GM08714 (cell line): ENCODE data around the gene LRRC8D.

Source experiments
- H3K4me3 ChIP-seq: fragments of 200-500 bp; sonication (Bioruptor generic); 2 replicates; pipeline ENCODE4 v1.5.1; 2014; ENCODE audit warnings: mild to moderate bottlenecking, low read length, inconsistent platforms
- ZNF274 ChIP-seq: IDR thresholded peaks from 2 replicates; pipeline ENCODE4 v1.6.1; 2012; ENCODE audit warnings: mild to moderate bottlenecking, low read depth, low read length

LRRC8D gene

GRCh38 chr1:89942014-89942413, 121.2 kb downstream of the LRRC8D start:
- no peak for TF ChIP-seq ZNF274
- H3K4me3 ChIP-seq = no peak overlapping the region

DNA sequence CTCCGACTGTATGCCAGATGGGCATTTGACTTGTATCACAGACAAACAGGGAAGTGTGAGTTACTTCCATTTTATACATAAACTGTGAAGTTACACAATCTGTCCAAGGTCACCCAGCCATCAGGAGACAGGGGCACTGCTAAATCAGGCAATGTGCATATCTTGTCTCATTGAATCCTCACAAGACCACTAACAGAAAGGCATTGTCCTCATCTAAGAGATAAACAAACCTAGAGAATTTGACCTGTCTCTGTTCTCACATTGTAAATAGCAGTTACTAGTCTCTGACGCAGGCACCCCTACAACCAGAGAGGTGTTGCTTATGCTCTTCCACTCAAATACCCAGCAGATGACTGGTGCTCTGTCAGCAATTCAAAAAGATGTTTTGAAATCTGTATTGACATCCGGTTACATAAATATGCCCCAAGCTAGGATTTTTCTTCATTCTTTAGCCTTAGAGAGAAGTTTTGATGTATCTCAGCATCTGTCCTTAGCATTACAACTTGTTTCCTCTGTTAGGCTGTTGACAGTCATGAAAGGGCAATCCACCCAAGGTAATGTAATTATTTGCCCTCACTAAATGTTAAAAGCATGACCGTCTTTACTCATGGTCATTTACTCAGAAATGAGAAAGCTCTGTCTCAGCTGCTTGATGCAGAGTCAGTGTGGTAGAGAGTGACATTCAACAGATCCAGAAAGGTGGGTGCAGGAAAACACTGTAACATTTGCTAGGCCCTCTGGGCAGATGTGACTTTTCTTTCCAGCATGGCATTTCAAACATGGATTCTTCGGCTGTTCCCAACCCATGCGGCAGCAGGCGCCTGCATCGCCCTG, 122.2 kb downstream of the LRRC8D start:
- no peak for TF ChIP-seq ZNF274
- H3K4me3 ChIP-seq = no peak overlapping the region

DNA sequence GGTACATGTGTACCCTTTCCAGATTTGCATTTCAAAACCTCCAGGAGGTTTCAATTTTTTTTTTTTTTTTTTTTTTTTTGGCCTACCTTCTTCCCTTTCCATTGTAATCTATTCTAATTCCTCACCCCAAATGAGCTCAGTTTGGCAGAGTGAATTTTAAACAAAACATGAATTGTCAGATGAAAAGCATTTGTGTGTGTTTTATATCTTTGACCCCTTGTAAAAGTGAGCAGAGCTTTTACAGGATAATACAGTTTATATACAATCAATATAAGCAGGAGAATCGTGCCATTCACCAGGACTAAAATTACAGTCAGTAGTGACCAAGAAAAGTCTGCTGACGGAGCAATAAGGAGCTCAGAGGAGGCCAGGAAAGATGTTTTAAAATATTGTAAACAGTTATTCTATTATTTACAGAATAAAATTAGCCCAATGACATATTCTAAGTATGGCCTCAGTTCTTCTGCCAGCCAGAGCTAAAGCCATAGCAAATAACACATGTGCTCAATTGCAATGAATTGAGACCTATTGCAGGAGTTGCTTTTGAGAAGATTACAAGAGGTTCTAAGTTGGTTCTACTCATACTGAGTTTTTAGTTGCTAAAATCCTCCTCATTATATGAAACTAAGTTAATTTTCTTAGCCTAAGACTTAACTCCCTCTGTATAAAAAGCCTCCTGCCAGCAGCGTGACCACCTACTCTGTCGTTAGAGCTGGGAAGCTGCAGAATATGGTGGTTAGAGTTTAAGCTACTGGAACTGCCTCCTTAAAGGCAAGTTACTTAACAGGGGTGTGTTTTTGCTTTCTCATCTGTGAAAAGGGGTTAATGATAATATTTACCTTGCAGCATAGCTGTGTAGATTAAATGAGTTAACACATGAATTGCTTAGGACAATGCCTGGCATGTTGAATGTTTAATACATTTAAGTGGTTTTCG, 123.3 kb downstream of the LRRC8D start:
- TF ChIP-seq ZNF274 = no peak
- no peak overlapping the region for H3K4me3 ChIP-seq

- no peak for TF ChIP-seq ZNF274
These were observed 125.1 kb downstream of the LRRC8D start for GRCh38 chr1:89945852-89946476.

DNA sequence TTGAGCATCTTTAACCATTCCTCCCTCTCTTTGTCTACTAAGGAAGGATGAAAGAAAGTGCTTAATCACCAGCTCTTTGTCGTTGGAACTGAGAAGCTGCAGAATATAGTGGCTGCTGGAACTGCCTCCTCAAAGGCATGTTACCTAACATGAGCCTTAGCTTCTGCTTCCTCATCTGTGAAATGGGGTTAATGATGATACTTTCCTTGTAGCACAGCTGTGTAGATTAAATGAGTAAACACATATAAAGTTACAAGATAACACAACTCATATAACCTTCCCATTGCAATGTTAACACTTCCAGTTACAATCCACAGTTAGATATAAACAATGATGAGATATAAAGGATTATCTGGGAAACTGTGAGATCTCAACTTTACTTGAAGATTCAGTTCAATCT, 125.7 kb downstream of the LRRC8D start:
- no peak overlapping the region for H3K4me3 ChIP-seq
- no peak for TF ChIP-seq ZNF274

More at GRCh38 chr1:89945852-89946476, 125.1 kb downstream of the LRRC8D start:
- H3K4me3 ChIP-seq = no peak overlapping the region

- no peak for TF ChIP-seq ZNF274
- H3K4me3 ChIP-seq = no peak overlapping the region
These were observed 128.0 kb downstream of the LRRC8D start for GRCh38 chr1:89948722-89949345.

- no peak overlapping the region for H3K4me3 ChIP-seq
- TF ChIP-seq ZNF274 = no peak
These were observed 129.3 kb downstream of the LRRC8D start for GRCh38 chr1:89949991-89950624.

GRCh38 chr1:89950703-89951102, 129.9 kb downstream of the LRRC8D start:
- no peak overlapping the region for H3K4me3 ChIP-seq
- no peak for TF ChIP-seq ZNF274

- no peak overlapping the region for H3K4me3 ChIP-seq
- TF ChIP-seq ZNF274 = no peak
These were observed 131.2 kb downstream of the LRRC8D start for GRCh38 chr1:89951766-89952604.

DNA sequence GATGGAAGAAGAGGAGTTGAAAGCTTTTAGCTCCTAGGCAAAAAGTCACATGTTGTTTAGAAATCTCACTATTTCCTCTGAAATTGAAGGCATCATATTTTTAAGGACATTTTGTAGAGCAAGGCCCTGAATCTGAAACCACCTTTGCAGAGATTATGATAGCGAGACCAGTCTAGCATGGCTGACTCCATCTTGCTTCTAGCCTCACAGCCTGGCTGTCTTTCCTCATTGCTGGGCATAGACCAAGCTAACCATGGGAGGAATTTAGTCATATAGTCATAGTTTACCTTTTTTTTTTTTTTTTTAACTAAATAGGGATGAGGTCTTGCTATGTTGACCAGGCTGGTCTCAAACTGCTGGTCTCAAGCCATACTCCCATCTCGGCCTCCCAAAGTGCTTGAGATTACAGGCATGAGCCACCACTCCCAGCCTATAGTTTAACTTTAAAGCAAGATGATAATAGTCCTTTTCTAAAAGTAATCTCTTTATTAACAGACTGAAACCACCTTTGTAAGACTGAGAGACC, 131.8 kb downstream of the LRRC8D start:
- no peak for TF ChIP-seq ZNF274
- H3K4me3 ChIP-seq = no peak overlapping the region

GRCh38 chr1:89953131-89953626, 132.3 kb downstream of the LRRC8D start:
- no peak for TF ChIP-seq ZNF274
- no peak overlapping the region for H3K4me3 ChIP-seq

GRCh38 chr1:89953929-89954328, 133.1 kb downstream of the LRRC8D start:
- TF ChIP-seq ZNF274 = no peak
- no peak overlapping the region for H3K4me3 ChIP-seq
